Hepatocyte (in vitro differentiated cells): Measurements from ENCODE around the gene SARDH. TPM values are rescaled to one million over a fixed set of nuclear protein-coding genes. Genes with fewer than 3 reads are reported as not detected.

Experiments
- DNase-seq: peaks from one replicate; pipeline ENCODE4 v3.0.0-alpha.2; 2016; ENCODE audit warnings: low spot score
- H2AFZ ChIP-seq: fragments of 200-600 bp; sonication (generic); 2 replicates; pipeline ENCODE4 v1.6.0; 2016; ENCODE audit warnings: antibody characterized with exemption, mild to moderate bottlenecking
- H3K27ac ChIP-seq: fragments of 200-600 bp; sonication (generic); 2 replicates; pipeline ENCODE4 v1.5.1; 2016; ENCODE audit warnings: mild to moderate bottlenecking
- H3K27me3 ChIP-seq: fragments of 200-600 bp; sonication (generic); 2 replicates; pipeline ENCODE4 v1.6.1; 2016
- H3K36me3 ChIP-seq: fragments of 200-600 bp; sonication (generic); replicated peaks from 2 replicates; pipeline ENCODE4 v1.5.1; 2016; ENCODE audit warnings: low read depth; ENCODE audit not compliant: insufficient read depth
- H3K4me1 ChIP-seq: fragments of 200-600 bp; sonication (generic); 2 replicates; pipeline ENCODE4 v1.5.1; 2016; ENCODE audit warnings: mild to moderate bottlenecking, moderate library complexity; ENCODE audit not compliant: insufficient read depth
- H3K4me2 ChIP-seq: fragments of 200-600 bp; sonication (generic); 2 replicates; pipeline ENCODE4 v1.6.0; 2016
- H3K4me3 ChIP-seq: fragments of 200-600 bp; sonication (generic); 2 replicates; pipeline ENCODE4 v1.5.1; 2016; ENCODE audit warnings: mild to moderate bottlenecking
- H3K79me2 ChIP-seq: fragments of 200-600 bp; sonication (generic); 2 replicates; pipeline ENCODE4 v1.6.0; 2017; ENCODE audit warnings: mild to moderate bottlenecking
- H3K9me2 ChIP-seq: fragments of 200-600 bp; sonication (generic); replicated peaks from 2 replicates; pipeline ENCODE4 v1.6.0; 2017; ENCODE audit warnings: mild to moderate bottlenecking; ENCODE audit not compliant: insufficient read depth
- H3K9me3 ChIP-seq: fragments of 200-600 bp; sonication (generic); 2 replicates; pipeline ENCODE4 v1.5.1; 2016; ENCODE audit warnings: low read depth, mild to moderate bottlenecking
- H4K20me1 ChIP-seq: fragments of 200-600 bp; sonication (generic); 2 replicates; pipeline ENCODE4 v1.6.0; 2016; ENCODE audit warnings: mild to moderate bottlenecking; ENCODE audit not compliant: insufficient read depth, poor library complexity, severe bottlenecking
- CTCF ChIP-seq: fragments of 200-600 bp; sonication (generic); IDR thresholded peaks from 2 replicates; pipeline ENCODE4 v1.5.1; 2016; ENCODE audit warnings: antibody characterized with exemption, mild to moderate bottlenecking; ENCODE audit not compliant: poor library complexity
- EZH2 ChIP-seq: fragments of 200-600 bp; sonication (generic); IDR thresholded peaks from 2 replicates; pipeline ENCODE4 v1.6.1; 2016; ENCODE audit warnings: antibody characterized with exemption, mild to moderate bottlenecking, borderline replicate concordance
- EZH2phosphoT487 ChIP-seq: fragments of 200-600 bp; sonication (generic); IDR thresholded peaks from one replicate; pipeline ENCODE4 v1.6.1; 2018; ENCODE audit warnings: antibody characterized with exemption, mild to moderate bottlenecking, low read depth, moderate library complexity; ENCODE audit not compliant: unreplicated experiment, severe bottlenecking
- WGBS: methylation state at CpG from one replicate; pipeline ENCODE4 v1.1.6; 2016; ENCODE audit warnings: low lambda C conversion rate; ENCODE audit errors: missing lambda C conversion rate; 5-methylcytosine and 5-hydroxymethylcytosine counted together
- polyA plus RNA-seq: library from polyadenylated mRNA; unstranded; fragments of >200 nt; fragmentation: Nextera tagmentation; extraction: Ambion mirVana; gene quantifications from 2 replicates; pipeline ENCODE4 v1.2.1, GENCODE V29; 2016
- total RNA-seq: library from RNA; depleted of rRNA; stranded (reverse); fragments of >200 nt; gene quantifications from 2 replicates; pipeline ENCODE4 v1.2.3, GENCODE V29; 2014

SARDH gene
- total and polyA plus RNA-seq, 2 experiments from 2014 or later, result 7.5 to 9.8 TPM

- no peaks in the 10 kb centered on the region for H3K9me3 ChIP-seq
- no peaks in the 10 kb centered on the region for H3K4me1 ChIP-seq
Measured at GRCh38 chr9:133666845-133667244, 71.3 kb downstream of the SARDH start.

GRCh38 chr9:133666387-133666786 lies 71.8 kb downstream of the SARDH start:
- H3K27me3 ChIP-seq, result no peaks in the 10 kb centered on the region
- H3K9me2 ChIP-seq, result no peaks in the 10 kb centered on the region
- H4K20me1 ChIP-seq, result no peaks in the 10 kb centered on the region
- H3K79me2 ChIP-seq, result no peaks in the 10 kb centered on the region
- no peak overlapping the region for H2AFZ ChIP-seq
- 88% methylated on average over 8 of the region's 9 CpGs for WGBS
- no peak overlapping the region for H3K27ac ChIP-seq
- no peak overlapping the region for H3K4me3 ChIP-seq
- TF ChIP-seq EZH2 (no peak), CTCF (no peak), EZH2phosphoT487 (no peak)
- no peak for DNase-seq
- H3K4me1 ChIP-seq, result no peaks in the 10 kb centered on the region
- H3K9me3 ChIP-seq, result no peaks in the 10 kb centered on the region
- no peaks in the 10 kb centered on the region for H3K36me3 ChIP-seq
- H3K4me2 ChIP-seq, result no peak overlapping the region

More at GRCh38 chr9:133666845-133667244, 71.3 kb downstream of the SARDH start:
- Histone ChIP-seq H3K4me3 (no peak overlapping the region), H2AFZ (no peak overlapping the region), H4K20me1 (no peaks in the 10 kb centered on the region), H3K9me2 (no peaks in the 10 kb centered on the region), H3K27ac (no peak overlapping the region), H3K36me3 (no peaks in the 10 kb centered on the region), H3K27me3 (no peaks in the 10 kb centered on the region), H3K4me2 (no peak overlapping the region), H3K79me2 (no peaks in the 10 kb centered on the region)
- no peak for DNase-seq
- 83% methylated on average over 10 of the region's 11 CpGs for WGBS
- TF ChIP-seq CTCF (no peak), EZH2phosphoT487 (no peak), EZH2 (no peak)

GRCh38 chr9:133665535-133665934 lies 72.6 kb downstream of the SARDH start:
- Histone ChIP-seq H3K79me2 (no peaks in the 10 kb centered on the region), H3K4me2 (no peak overlapping the region), H2AFZ (no peak overlapping the region), H3K4me1 (no peaks in the 10 kb centered on the region), H3K27me3 (no peaks in the 10 kb centered on the region), H3K9me3 (no peaks in the 10 kb centered on the region), H3K27ac (no peak overlapping the region), H3K36me3 (no peaks in the 10 kb centered on the region), H3K9me2 (no peaks in the 10 kb centered on the region), H4K20me1 (no peaks in the 10 kb centered on the region), H3K4me3 (no peak overlapping the region)
- WGBS, result 93% methylated on average over 12 of the region's 12 CpGs
- DNase-seq, result no peak
- TF ChIP-seq EZH2 (no peak), CTCF (no peak), EZH2phosphoT487 (no peak)

- TF ChIP-seq EZH2phosphoT487 (no peak), CTCF (no peak)
- Histone ChIP-seq H3K4me2 (no peak overlapping the region), H3K4me1 (no peaks in the 10 kb centered on the region), H4K20me1 (no peaks in the 10 kb centered on the region), H3K27me3 (no peaks in the 10 kb centered on the region), H3K36me3 (no peaks in the 10 kb centered on the region), H2AFZ (no peak overlapping the region), H3K79me2 (no peaks in the 10 kb centered on the region), H3K4me3 (no peak overlapping the region), H3K9me2 (no peaks in the 10 kb centered on the region), H3K27ac (no peak overlapping the region), H3K9me3 (no peaks in the 10 kb centered on the region)
- no peak for DNase-seq
- WGBS, result 89% methylated on average over 11 of the region's 13 CpGs
Measured at GRCh38 chr9:133665096-133665495, 73.1 kb downstream of the SARDH start.
